Epithelial cell of esophagus (primary cell): ENCODE results near the gene TMEFF2.

ENCODE experiments used
- DNase-seq: peaks from one replicate; pipeline ENCODE4 v3.0.0; 2010; ENCODE audit warnings: low read depth
- H3K4me3 ChIP-seq: 2 replicates; pipeline ENCODE4 v1.5.1; 2011; ENCODE audit warnings: mild to moderate bottlenecking, low read length, control low read depth
- TF ChIP-seq, protein P1 (sequence below): IDR thresholded peaks from 2 replicates; pipeline ENCODE4 v1.5.1; 2011; ENCODE audit warnings: low read depth, mild to moderate bottlenecking, low read length, control low read depth, inconsistent platforms; ENCODE audit not compliant: insufficient read depth; ENCODE audit errors: missing control alignments

The TMEFF2 gene

DNA sequence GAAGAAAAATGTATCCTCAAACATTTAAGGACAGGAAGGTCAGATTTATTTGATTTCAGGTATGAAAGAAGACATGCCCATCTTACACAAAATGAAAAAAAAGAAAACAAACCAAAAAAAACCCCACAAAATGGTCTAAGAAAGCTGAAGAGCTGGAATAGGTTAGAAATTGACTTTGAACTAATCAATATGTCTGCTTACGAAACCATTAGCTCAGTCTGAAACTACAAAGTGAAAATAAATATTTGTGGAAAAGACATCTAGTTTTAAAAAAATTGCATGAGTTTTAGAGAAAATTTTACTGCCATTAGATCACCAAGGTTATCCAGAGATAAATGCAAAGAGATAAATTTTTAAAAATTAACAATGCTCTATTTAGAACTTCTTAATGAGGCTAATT lies 125.3 kb downstream of the TMEFF2 start:
- no peak overlapping the region for H3K4me3 ChIP-seq
- TF ChIP-seq, protein P1, sequence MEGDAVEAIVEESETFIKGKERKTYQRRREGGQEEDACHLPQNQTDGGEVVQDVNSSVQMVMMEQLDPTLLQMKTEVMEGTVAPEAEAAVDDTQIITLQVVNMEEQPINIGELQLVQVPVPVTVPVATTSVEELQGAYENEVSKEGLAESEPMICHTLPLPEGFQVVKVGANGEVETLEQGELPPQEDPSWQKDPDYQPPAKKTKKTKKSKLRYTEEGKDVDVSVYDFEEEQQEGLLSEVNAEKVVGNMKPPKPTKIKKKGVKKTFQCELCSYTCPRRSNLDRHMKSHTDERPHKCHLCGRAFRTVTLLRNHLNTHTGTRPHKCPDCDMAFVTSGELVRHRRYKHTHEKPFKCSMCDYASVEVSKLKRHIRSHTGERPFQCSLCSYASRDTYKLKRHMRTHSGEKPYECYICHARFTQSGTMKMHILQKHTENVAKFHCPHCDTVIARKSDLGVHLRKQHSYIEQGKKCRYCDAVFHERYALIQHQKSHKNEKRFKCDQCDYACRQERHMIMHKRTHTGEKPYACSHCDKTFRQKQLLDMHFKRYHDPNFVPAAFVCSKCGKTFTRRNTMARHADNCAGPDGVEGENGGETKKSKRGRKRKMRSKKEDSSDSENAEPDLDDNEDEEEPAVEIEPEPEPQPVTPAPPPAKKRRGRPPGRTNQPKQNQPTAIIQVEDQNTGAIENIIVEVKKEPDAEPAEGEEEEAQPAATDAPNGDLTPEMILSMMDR: no peak
- no peak for DNase-seq

DNA sequence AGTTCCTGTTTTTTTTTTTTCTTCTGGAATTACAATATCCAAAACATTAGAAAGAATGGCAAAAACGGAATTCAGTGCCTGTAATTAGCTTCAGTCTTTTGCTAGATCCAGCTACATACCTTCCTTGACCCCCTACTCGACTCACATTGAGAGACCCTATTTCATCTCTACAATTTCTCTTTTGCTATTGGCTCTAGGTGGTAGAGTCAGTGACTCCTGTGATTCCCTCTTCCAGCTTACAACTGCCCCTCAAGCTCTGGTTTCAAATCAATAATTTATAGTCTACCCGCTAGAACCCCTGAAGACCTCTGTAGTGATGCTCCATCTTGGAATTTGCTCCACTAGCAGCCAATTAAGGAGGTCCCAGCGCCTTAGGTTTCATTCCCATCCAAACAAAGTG lies 125.8 kb downstream of the TMEFF2 start:
- TF ChIP-seq, protein P1: no peak
- DNase-seq: no peak
- H3K4me3 ChIP-seq: no peak overlapping the region

DNA sequence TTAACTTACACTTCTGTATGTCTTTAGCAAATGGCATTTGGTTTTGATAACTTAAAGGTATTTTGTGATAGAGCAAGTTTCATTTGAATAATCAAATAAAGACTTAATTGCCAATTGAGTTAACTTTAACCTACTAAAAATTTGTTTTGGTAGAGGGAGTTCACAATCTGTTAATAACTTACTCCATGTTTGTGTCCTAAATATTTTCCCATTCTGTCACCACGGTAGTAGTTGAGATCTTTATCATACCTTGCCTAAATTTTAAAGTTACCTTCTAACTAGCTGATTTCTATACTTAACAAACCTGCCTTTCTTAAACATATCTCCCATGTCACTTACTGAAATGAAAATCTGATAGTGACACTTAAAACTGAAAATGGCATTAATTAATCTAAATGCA lies 127.1 kb downstream of the TMEFF2 start:
- TF ChIP-seq, protein P1: no peak
- no peak overlapping the region for H3K4me3 ChIP-seq
- no peak for DNase-seq

DNA sequence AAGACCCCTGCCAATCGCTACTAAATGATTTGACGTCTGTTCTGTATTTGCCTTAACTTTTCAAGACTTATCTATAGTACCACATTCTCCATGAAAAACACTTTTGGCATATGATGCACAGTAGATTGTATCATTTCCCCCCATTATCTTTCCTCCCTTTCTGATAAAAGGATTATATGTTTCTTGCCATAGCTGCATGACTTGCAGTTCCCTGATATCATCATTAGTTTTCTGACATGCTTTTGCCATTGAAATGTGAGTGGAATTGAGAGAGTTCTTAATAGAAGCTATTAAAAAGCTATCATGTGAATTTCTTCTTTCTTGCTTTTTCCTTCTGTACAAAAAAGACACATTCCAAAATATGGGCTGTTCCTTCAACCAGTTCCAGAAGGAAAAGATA lies 130.3 kb downstream of the TMEFF2 start:
- no peak for DNase-seq
- TF ChIP-seq, protein P1: no peak
- H3K4me3 ChIP-seq: no peak overlapping the region

DNA sequence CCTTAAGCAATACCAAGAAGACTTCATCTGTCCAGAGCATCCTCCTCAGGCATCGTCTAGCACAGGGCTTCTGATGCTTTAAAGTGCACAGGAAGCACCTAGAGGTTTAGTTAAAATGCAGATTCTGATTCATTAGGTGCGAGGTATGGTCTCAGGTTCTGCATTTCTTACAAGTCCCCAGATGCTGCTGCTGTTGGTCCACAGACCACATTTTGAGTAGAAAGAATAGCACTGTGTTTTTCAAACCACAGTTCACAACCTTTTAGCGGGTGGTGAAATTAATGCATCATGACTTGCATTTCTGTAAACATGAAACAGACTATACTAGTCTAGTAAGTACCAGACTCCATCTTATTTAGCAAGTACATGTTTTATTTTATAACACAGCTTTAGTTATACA lies 134.6 kb downstream of the TMEFF2 start:
- no peak overlapping the region for H3K4me3 ChIP-seq
- no peak for DNase-seq
- TF ChIP-seq, protein P1: no peak

DNA sequence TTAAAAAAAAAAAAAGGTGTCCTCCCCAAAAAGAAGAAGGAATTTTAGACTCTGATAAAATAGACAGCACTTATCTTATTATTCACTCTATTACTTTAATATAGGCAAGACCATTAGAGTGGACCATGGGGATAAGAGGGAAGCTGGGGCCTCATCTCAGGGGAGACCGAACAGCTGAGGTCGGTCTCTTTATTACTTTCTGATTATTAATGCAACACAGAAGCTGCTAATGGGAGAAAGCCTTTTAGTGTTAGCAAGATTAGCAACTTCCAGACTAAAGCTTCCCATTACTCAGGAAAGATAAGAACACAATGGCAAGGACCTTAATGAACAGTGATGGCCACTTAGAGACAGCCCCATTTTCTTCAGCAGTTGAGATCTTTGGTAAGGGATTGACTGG lies 135.5 kb downstream of the TMEFF2 start:
- DNase-seq: no peak
- TF ChIP-seq, protein P1: no peak
- H3K4me3 ChIP-seq: no peak overlapping the region

DNA sequence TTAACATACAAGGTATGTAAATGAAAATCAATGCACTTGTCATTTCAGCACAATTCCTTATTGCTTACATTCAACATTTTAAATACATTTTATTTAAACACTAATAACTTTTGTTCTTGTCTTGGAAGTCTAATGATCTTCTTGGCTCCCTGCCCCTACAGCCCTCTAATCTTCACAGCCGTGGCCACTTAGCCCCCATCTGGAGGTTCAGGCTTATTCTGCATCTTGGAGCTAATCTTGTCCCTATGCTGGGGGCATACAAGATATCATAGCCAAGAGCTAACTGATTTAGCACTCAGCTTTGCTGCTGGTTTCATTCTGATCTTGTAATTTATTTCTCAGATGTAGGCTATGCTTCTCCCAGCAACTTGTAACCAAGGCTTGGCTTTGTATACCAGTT lies 140.8 kb downstream of the TMEFF2 start:
- TF ChIP-seq, protein P1: no peak
- H3K4me3 ChIP-seq: no peak overlapping the region
- no peak for DNase-seq
